ENCODE data around the gene NOS1AP.

NOS1AP gene

GRCh38 chr1:162365284-162366020 lies 296.0 kb downstream of the NOS1AP start:
- Histone ChIP-seq H3K27ac (ENCODE audit: low read depth, low read length) (no peak overlapping the region), H3K79me2 (ENCODE audit: control insufficient read depth, low read length) (no peaks in the 10 kb centered on the region), H3K4me2 (ENCODE audit: low read length) (no peak overlapping the region), H3K9me3 (ENCODE audit: control insufficient read depth, insufficient read depth, low read length) (no peaks in the 10 kb centered on the region), H3K27me3 (ENCODE audit: control insufficient read depth, low read length) (peaks cover 8% of the 10 kb centered on the region), H3K36me3 (ENCODE audit: control insufficient read depth, low read length) (no peaks in the 10 kb centered on the region), H4K20me1 (ENCODE audit: control insufficient read depth, insufficient read depth, low read depth, low read length) (no peaks in the 10 kb centered on the region), H3F3A (ENCODE audit: control insufficient read depth, insufficient read depth) (no peaks in the 10 kb centered on the region), H3K9me2 (replicated peaks; ENCODE audit: control insufficient read depth, low read length) (no peaks in the 10 kb centered on the region), H3K4me3 (ENCODE audit: low read length) (no peak overlapping the region), H3K4me1 (ENCODE audit: control insufficient read depth, low read length) (no peaks in the 10 kb centered on the region)
- TF ChIP-seq EZH2phosphoT487 (IDR thresholded peaks at IDR 0.05; ENCODE audit: borderline replicate concordance, low read length) (no peak), CTCF (IDR thresholded peaks at IDR 0.05; ENCODE audit: low read depth, low read length, poor library complexity, severe bottlenecking) (no peak)

GRCh38 chr1:162366149-162366548 lies 296.7 kb downstream of the NOS1AP start:
- no peak for TF ChIP-seq EZH2phosphoT487 (IDR thresholded peaks at IDR 0.05; ENCODE audit: borderline replicate concordance, low read length)
- TF ChIP-seq CTCF (IDR thresholded peaks at IDR 0.05; ENCODE audit: low read depth, low read length, poor library complexity, severe bottlenecking), result no peak
- H3K4me2 ChIP-seq (ENCODE audit: low read length), result no peak overlapping the region
- H4K20me1 ChIP-seq (ENCODE audit: control insufficient read depth, insufficient read depth, low read depth, low read length), result no peaks in the 10 kb centered on the region
- H3K4me3 ChIP-seq (ENCODE audit: low read length), result no peak overlapping the region
- no peaks in the 10 kb centered on the region for H3K36me3 ChIP-seq (ENCODE audit: control insufficient read depth, low read length)
- no peak overlapping the region for H3K27ac ChIP-seq (ENCODE audit: low read depth, low read length)
- H3K9me3 ChIP-seq (ENCODE audit: control insufficient read depth, insufficient read depth, low read length), result no peaks in the 10 kb centered on the region
- no peaks in the 10 kb centered on the region for H3K9me2 ChIP-seq (replicated peaks; ENCODE audit: control insufficient read depth, low read length)
- no peaks in the 10 kb centered on the region for H3K4me1 ChIP-seq (ENCODE audit: control insufficient read depth, low read length)
- no peaks in the 10 kb centered on the region for H3K79me2 ChIP-seq (ENCODE audit: control insufficient read depth, low read length)
- peaks cover 8% of the 10 kb centered on the region for H3K27me3 ChIP-seq (ENCODE audit: control insufficient read depth, low read length)
- no peaks in the 10 kb centered on the region for H3F3A ChIP-seq (ENCODE audit: control insufficient read depth, insufficient read depth)

GRCh38 chr1:162366671-162367070 lies 297.2 kb downstream of the NOS1AP start:
- Histone ChIP-seq H3K4me1 (ENCODE audit: control insufficient read depth, low read length) (no peaks in the 10 kb centered on the region), H3K9me2 (replicated peaks; ENCODE audit: control insufficient read depth, low read length) (no peaks in the 10 kb centered on the region), H3K9me3 (ENCODE audit: control insufficient read depth, insufficient read depth, low read length) (no peaks in the 10 kb centered on the region), H3K4me3 (ENCODE audit: low read length) (no peak overlapping the region), H3K27ac (ENCODE audit: low read depth, low read length) (no peak overlapping the region), H4K20me1 (ENCODE audit: control insufficient read depth, insufficient read depth, low read depth, low read length) (no peaks in the 10 kb centered on the region), H3K79me2 (ENCODE audit: control insufficient read depth, low read length) (no peaks in the 10 kb centered on the region), H3K27me3 (ENCODE audit: control insufficient read depth, low read length) (peaks cover 8% of the 10 kb centered on the region), H3K4me2 (ENCODE audit: low read length) (no peak overlapping the region), H3K36me3 (ENCODE audit: control insufficient read depth, low read length) (no peaks in the 10 kb centered on the region), H3F3A (ENCODE audit: control insufficient read depth, insufficient read depth) (no peaks in the 10 kb centered on the region)
- TF ChIP-seq EZH2phosphoT487 (IDR thresholded peaks at IDR 0.05; ENCODE audit: borderline replicate concordance, low read length) (no peak), CTCF (IDR thresholded peaks at IDR 0.05; ENCODE audit: low read depth, low read length, poor library complexity, severe bottlenecking) (no peak)

Data from DOHH2 (cell line).